CD8-positive, alpha-beta memory T cell (primary cell): ENCODE measurements around the gene ID1. TPM values are rescaled to one million over a fixed set of nuclear protein-coding genes. Genes with fewer than 3 reads are reported as not detected.
"Not testable (repeated sequence)": the region's sequence is repeated elsewhere in the genome, so short reads cannot be mapped to it uniquely, and the experiment has no call there.

ENCODE experiments used
- CTCF ChIA-PET: fragments of 350-600 bp; sonication (Branson Sonifier 250); formaldehyde crosslinking; loops from one replicate; lab custom pipeline; 2021; ENCODE audit warnings: antibody characterized with exemption; lab: Charles Lee
- POLR2A ChIA-PET: fragments of 350-600 bp; sonication (Branson Sonifier 250); formaldehyde crosslinking; loops from one replicate; lab custom pipeline; 2021; ENCODE audit warnings: antibody characterized with exemption; lab: Charles Lee
- DNase-seq, 5 donors: peaks; one replicate each; pipeline versions ENCODE4 v3.0.0 to v3.0.0-alpha.2; 2020 to 2022; ENCODE audit warnings: mixed read lengths in 1 of 5
- H3K27ac ChIP-seq: one replicate; pipeline ENCODE4 v1.7.0; 2013; ENCODE audit warnings: low read depth, mild to moderate bottlenecking, low read length, moderate library complexity
- H3K27me3 ChIP-seq: 2 replicates; pipeline ENCODE4 v1.7.0; 2013; ENCODE audit warnings: low read length, mild to moderate bottlenecking; ENCODE audit not compliant: insufficient read depth, poor library complexity, severe bottlenecking
- H3K36me3 ChIP-seq: 2 replicates; pipeline ENCODE4 v1.7.0; 2013; ENCODE audit warnings: mild to moderate bottlenecking, low read length, moderate library complexity; ENCODE audit not compliant: insufficient read depth
- H3K4me1 ChIP-seq: 2 replicates; pipeline ENCODE4 v1.7.0; 2013; ENCODE audit warnings: mild to moderate bottlenecking, low read length, moderate library complexity; ENCODE audit not compliant: insufficient read depth
- H3K4me3 ChIP-seq: 2 replicates; pipeline ENCODE4 v1.7.0; 2013; ENCODE audit warnings: mild to moderate bottlenecking, low read length
- H3K9me3 ChIP-seq: 2 replicates; pipeline ENCODE4 v1.7.0; 2013; ENCODE audit warnings: mild to moderate bottlenecking, low read length
- H3K27ac Mint-ChIP-seq, 8 donors: one replicate each; pipeline ENCODE4 v1.8.0; 2020 to 2021; ENCODE audit warnings: mixed read lengths in 8 of 8, mild to moderate bottlenecking in 6 of 8, inconsistent platforms in 3 of 8, moderate library complexity in 3 of 8
- H3K27me3 Mint-ChIP-seq, 2 donors: one replicate each; pipeline ENCODE4 v1.8.0; 2020 to 2021; ENCODE audit warnings: mixed read lengths in 2 of 2, mild to moderate bottlenecking in 1 of 2, moderate library complexity in 1 of 2
- H3K36me3 Mint-ChIP-seq, 3 donors: one replicate each; pipeline ENCODE4 v1.8.0; 2020 to 2021; ENCODE audit warnings: mixed read lengths in 3 of 3, inconsistent platforms in 1 of 3, mild to moderate bottlenecking in 1 of 3
- H3K4me1 Mint-ChIP-seq, 3 donors: one replicate each; pipeline ENCODE4 v1.8.0; 2020 to 2021; ENCODE audit warnings: mixed read lengths in 3 of 3, inconsistent platforms in 1 of 3, mild to moderate bottlenecking in 1 of 3
- H3K4me3 Mint-ChIP-seq, 7 donors: one replicate each; pipeline ENCODE4 v1.8.0; 2020 to 2021; ENCODE audit warnings: mixed read lengths in 7 of 7, mild to moderate bottlenecking in 6 of 7, moderate library complexity in 4 of 7, inconsistent platforms in 2 of 7
- H3K9me3 Mint-ChIP-seq, 5 donors: one replicate each; pipeline ENCODE4 v1.8.0; 2020 to 2022; ENCODE audit warnings: mixed read lengths in 5 of 5, mild to moderate bottlenecking in 3 of 5, moderate library complexity in 2 of 5, inconsistent platforms in 1 of 5
- polyA plus RNA-seq: library from polyadenylated mRNA; unstranded; fragments of 300-500 nt; fragmentation: Illumina TruSeq; gene quantifications from one replicate; pipeline ENCODE4 v1.2.3, GENCODE V29; 2021
- total RNA-seq, 2 experiments: library from RNA; stranded (reverse); gene quantifications; one replicate each; pipeline ENCODE4 v1.2.3, GENCODE V29; 2021

ID1 gene
- total and polyA plus RNA-seq, 3 experiments from 2014 or later = 0.55 to 2.2 (median 0.72) TPM

DNA sequence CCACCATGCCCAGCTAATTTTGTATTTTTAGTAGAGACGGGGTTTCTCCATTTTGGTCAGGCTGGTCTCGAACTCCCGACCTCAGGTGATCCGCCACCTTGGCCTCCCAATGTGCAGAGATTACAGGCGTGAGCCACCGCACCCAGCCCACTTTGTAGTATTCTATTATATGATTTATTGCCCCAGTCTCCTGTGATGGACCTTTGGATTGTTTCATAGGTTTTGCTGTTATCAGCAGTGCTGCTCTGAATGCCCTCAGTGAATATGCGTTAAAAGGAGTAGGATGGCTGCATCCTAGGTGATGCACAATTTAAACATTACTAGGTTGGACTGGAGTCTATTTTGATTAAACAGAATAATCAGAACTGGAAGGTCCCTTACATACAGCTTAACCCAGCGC is 10.3 kb downstream of the ID1 start:
- no peak for DNase-seq
- Histone ChIP-seq H3K27me3 (no peaks in the 10 kb centered on the region), H3K4me3 (no peak overlapping the region), H3K27ac (no peak overlapping the region), H3K9me3 (no peaks in the 10 kb centered on the region), H3K36me3 (no peaks in the 10 kb centered on the region), H3K4me1 (no peaks in the 10 kb centered on the region)
- CTCF ChIA-PET = interaction anchor here (23.1 kb wide), 1 partner anchor 50 kb away, joined by 887 read pairs; no protein-coding TSS in a partner anchor
- Mint-ChIP-seq H3K4me3 (no peak overlapping the region), H3K9me3 (no peaks in the 10 kb centered on the region), H3K27ac (no peak overlapping the region), H3K27me3 (peaks cover 8 to 29% of the 10 kb centered on the region in 2 donors), H3K36me3 (no peaks in the 10 kb centered on the region), H3K4me1 (peaks cover 0 to 4% (median 0%) of the 10 kb centered on the region in 3 donors)
- POLR2A ChIA-PET = no interaction called here

DNA sequence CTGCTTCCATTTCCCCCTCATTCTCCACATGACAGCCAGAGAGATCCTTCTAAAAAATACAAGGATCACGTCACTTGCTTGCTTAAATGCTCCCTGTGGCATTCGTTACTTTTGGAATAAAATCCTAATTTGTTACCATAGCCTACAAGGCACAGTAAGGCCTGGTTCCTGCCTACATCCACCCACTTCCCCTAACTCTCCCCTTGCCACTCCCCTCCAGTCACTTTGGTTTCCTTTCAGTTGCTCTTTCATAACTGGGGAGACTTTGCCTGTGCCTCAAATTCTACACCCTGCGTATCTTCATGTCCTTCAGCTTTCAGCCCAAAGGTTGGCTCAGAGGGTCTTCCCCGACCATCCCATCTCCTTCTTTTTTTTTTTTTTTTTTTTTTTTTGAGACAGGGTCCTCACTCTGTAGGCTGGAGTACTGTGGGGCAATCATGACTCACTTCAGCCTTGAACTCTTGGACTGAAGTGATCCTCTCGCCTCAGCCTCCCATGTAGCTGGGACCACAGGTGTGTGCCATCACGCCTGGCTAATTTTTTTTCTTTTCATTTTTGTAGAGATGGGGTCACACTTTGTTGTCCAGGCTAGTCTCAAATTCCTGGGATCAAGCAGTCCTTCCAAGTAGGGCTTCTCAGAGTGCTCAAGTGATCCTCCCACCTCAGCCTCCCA is 12.5 kb downstream of the ID1 start:
- CTCF ChIA-PET = interaction anchor here (23.1 kb wide), 1 partner anchor 52 kb away, joined by 887 read pairs; no protein-coding TSS in a partner anchor
- peaks cover 8 to 24% of the 10 kb centered on the region in 2 donors for H3K27me3 Mint-ChIP-seq
- no peak overlapping the region for H3K27ac Mint-ChIP-seq
- H3K27ac ChIP-seq = no peak overlapping the region
- no peak overlapping the region for H3K4me3 Mint-ChIP-seq
- H3K36me3 ChIP-seq = no peaks in the 10 kb centered on the region
- POLR2A ChIA-PET = no interaction called here
- DNase-seq = no peak
- H3K27me3 ChIP-seq = no peaks in the 10 kb centered on the region
- no peaks in the 10 kb centered on the region for H3K9me3 Mint-ChIP-seq
- no peaks in the 10 kb centered on the region for H3K36me3 Mint-ChIP-seq
- peaks cover 0 to 4% (median 0%) of the 10 kb centered on the region in 3 donors for H3K4me1 Mint-ChIP-seq
- H3K4me1 ChIP-seq = no peaks in the 10 kb centered on the region
- H3K4me3 ChIP-seq = no peak overlapping the region
- no peaks in the 10 kb centered on the region for H3K9me3 ChIP-seq

DNA sequence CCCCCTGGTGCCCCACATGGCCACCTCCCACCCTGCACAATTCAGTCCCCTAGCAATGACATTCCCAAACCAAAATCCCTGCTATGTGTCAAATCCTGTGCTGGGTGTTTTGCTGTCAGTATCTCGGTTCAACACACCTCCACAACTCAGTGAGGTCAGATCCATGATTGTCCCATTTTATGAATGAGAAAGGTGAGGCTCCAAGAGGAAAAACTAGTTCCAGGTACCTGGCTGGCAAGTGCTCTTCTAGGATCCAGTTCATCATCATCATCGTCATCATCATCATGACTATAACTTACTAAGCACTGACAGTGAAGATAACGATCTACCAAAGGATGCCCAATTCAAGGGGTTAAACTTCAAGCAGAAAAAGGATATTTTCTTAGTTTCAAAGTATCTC is 15.2 kb downstream of the ID1 start:
- Histone ChIP-seq H3K4me1 (no peaks in the 10 kb centered on the region), H3K27me3 (no peaks in the 10 kb centered on the region), H3K27ac (no peak overlapping the region), H3K9me3 (no peaks in the 10 kb centered on the region), H3K4me3 (no peak overlapping the region), H3K36me3 (no peaks in the 10 kb centered on the region)
- no peak for DNase-seq
- Mint-ChIP-seq H3K9me3 (no peaks in the 10 kb centered on the region), H3K27me3 (peaks cover 6 to 24% of the 10 kb centered on the region in 2 donors), H3K4me3 (no peak overlapping the region), H3K36me3 (no peaks in the 10 kb centered on the region), H3K4me1 (no peaks in the 10 kb centered on the region), H3K27ac (no peak overlapping the region)
- CTCF ChIA-PET = interaction anchor here (0.9 kb wide), 1 partner anchor 61 kb away, joined by 3 read pairs; no protein-coding TSS in a partner anchor
- POLR2A ChIA-PET = no interaction called here

DNA sequence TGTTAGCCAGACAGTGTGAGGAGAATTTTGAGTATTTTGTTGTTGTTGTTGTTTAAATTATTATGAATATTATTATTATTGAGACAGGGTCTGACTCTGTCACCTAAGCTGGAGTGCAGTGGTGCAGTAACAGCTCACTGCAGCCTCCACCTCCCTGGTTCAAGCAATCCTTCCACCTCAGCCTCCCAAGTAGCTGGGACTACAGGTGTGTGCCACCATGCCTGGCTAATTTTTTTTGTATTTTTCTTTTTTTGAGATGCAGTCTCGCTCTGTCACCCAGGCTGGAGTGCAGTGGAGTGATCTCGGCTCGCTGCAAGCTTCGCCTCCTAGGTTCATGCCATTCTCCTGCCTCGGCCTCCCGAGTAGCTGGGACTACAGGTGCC is 18.0 kb downstream of the ID1 start:
- H3K4me3 ChIP-seq, H3K9me3 ChIP-seq, H3K27ac ChIP-seq, H3K27ac Mint-ChIP-seq, H3K4me1 Mint-ChIP-seq, H3K36me3 ChIP-seq, POLR2A ChIA-PET, H3K4me3 Mint-ChIP-seq, CTCF ChIA-PET, H3K9me3 Mint-ChIP-seq, DNase-seq, H3K27me3 ChIP-seq, H3K4me1 ChIP-seq, H3K36me3 Mint-ChIP-seq: not testable (repeated sequence)
- peaks cover 1 to 13% of the 10 kb centered on the region in 2 donors for H3K27me3 Mint-ChIP-seq

DNA sequence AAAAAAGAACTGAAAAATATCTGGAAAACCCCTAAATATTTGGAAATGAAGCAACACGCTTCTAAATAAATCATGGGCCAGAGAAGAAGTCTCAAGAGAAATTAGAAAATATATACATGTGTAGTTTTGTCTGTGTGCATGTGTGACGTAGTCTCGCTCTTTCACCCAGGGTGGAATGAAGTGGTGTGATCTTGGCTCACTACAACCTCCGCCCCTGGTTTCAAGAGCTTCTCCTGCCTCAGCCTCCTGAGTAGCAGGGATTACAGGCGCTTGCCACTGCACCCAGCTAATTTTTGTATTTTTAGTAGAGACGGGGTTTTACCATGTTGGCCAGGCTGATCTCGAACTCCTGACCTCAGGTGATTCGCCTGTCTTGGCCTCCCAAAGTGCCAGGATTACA is 21.4 kb downstream of the ID1 start:
- H3K4me3 ChIP-seq, POLR2A ChIA-PET, H3K27ac Mint-ChIP-seq, H3K36me3 ChIP-seq, H3K4me1 Mint-ChIP-seq, H3K4me1 ChIP-seq, H3K9me3 ChIP-seq, DNase-seq, CTCF ChIA-PET, H3K27me3 Mint-ChIP-seq, H3K27ac ChIP-seq, H3K9me3 Mint-ChIP-seq, H3K4me3 Mint-ChIP-seq, H3K36me3 Mint-ChIP-seq, H3K27me3 ChIP-seq: not testable (repeated sequence)

DNA sequence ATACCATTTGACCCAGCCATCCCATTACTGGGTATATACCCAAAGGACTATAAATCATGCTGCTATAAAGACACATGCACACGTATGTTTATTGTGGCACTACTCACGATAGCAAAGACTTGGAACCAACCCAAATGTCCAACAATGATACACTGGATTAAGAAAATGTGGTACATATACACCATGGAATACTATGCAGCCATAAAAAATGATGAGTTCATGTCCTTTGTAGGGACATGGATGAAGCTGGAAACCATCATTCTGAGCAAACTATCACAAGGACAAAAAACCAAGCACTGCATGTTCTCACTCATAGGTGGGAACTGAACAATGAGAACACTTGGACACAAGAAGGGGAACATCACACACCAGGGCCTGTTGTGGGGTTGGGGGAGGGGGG is 23.0 kb downstream of the ID1 start:
- H3K4me1 Mint-ChIP-seq, H3K36me3 Mint-ChIP-seq, H3K27me3 ChIP-seq, H3K27ac Mint-ChIP-seq, DNase-seq, CTCF ChIA-PET, H3K4me3 Mint-ChIP-seq, H3K4me3 ChIP-seq, H3K4me1 ChIP-seq, POLR2A ChIA-PET, H3K27ac ChIP-seq, H3K27me3 Mint-ChIP-seq, H3K36me3 ChIP-seq, H3K9me3 Mint-ChIP-seq, H3K9me3 ChIP-seq: not testable (repeated sequence)

DNA sequence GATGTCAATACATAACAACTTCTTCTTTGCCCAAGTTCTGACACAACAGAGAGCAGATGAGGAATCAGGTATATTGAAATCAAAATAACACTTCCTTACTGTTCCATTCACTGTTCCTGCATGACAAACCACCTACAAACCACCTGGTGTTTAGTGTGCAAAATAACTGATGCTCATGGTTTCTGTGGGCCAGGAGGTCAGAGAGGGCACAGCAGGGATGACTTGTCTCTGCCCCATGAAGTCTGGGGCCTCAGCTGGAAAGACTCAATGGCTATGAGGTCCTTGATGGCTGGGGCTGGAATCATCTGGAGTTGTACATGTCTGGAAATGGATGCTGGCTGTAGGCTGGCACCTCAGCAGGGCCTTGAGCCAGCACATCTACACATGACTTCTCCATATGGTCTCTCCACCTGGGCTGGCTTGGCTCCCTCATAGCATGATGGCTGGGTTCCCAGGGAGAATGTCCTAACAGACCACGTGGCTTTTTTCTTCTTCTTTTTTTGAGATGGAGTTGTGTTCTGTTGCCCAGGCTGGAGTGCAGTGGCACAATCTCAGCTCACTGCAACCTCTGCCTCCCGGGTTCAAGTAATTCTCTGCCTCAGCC is 25.2 kb downstream of the ID1 start:
- Histone ChIP-seq H3K9me3 (no peaks in the 10 kb centered on the region), H3K4me3 (no peak overlapping the region), H3K27me3 (no peaks in the 10 kb centered on the region), H3K4me1 (no peaks in the 10 kb centered on the region), H3K36me3 (no peaks in the 10 kb centered on the region), H3K27ac (no peak overlapping the region)
- H3K4me1 Mint-ChIP-seq = no peaks in the 10 kb centered on the region
- H3K27me3 Mint-ChIP-seq = no peaks in the 10 kb centered on the region
- H3K27ac Mint-ChIP-seq = no peak overlapping the region
- no peak overlapping the region for H3K4me3 Mint-ChIP-seq
- no peak for DNase-seq
- ChIA-PET CTCF (interaction anchor here (1.0 kb wide), 1 partner anchor 18 kb away, joined by 3 read pairs; no protein-coding TSS in a partner anchor), POLR2A (interaction anchor here (0.7 kb wide), 1 partner anchor 63 kb away, joined by 5 read pairs; no protein-coding TSS in a partner anchor)
- no peaks in the 10 kb centered on the region for H3K36me3 Mint-ChIP-seq
- H3K9me3 Mint-ChIP-seq = no peaks in the 10 kb centered on the region

DNA sequence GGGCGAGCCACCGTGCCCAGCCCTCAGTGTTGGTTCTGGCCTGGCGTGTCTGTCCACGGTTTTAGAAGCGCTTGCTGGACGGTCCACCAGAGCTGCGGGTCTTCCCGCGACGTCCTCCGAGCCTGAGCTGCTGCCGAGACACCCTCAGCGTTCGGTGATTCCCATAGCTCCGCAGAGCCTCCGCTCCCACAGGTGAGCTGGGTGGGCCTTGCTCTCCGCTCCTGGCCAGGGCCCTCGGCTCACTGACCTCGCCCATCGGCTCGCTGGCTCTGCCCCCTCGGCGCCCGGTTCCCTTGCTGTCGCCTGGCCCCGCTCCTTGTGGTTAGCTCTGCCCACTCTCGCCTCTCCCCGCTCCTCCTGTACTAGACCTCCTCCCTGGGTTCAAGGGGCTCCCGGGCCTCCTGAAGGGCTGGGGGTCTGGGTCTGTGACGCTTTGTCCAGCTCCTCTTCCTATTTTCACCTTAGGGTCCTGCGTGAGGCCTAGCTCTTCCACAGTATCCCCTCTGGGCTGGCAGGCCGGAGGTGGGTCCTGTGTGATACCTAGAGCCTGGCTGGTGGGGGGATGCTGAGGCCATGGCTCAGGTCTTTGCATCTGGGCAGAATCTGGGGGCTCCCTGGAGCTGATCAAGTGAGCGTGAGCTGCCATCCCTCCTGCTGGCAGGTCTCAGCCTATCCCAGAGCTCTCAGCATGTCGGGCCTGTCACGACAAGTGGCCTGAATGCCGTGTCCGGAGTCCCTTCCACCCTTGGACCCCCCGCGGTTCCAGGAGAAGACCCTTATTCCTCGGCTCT is 27.7 kb downstream of the ID1 start:
- DNase-seq = no peak
- Mint-ChIP-seq H3K9me3 (no peaks in the 10 kb centered on the region), H3K4me3 (no peak overlapping the region), H3K4me1 (no peaks in the 10 kb centered on the region), H3K36me3 (no peaks in the 10 kb centered on the region), H3K27ac (no peak overlapping the region), H3K27me3 (no peaks in the 10 kb centered on the region)
- Histone ChIP-seq H3K36me3 (no peaks in the 10 kb centered on the region), H3K27ac (no peak overlapping the region), H3K4me3 (no peak overlapping the region), H3K27me3 (no peaks in the 10 kb centered on the region), H3K4me1 (no peaks in the 10 kb centered on the region), H3K9me3 (no peaks in the 10 kb centered on the region)
- ChIA-PET CTCF (interaction anchor here (1.7 to 4.2 kb wide), 2 partner anchors 20 to 92 kb away, joined by 6 to 31 read pairs; no protein-coding TSS in a partner anchor), POLR2A (no interaction called here)
